Endometrium (tissue), 2 donors: Measurements from ENCODE around the gene CAPRIN2.

Experiments
- FAIRE-seq: peaks from 2 replicates; lab custom pipeline; 2012; peaks lifted over from hg19 to GRCh38; lab: Jason Lieb, UNC
- donor health status: control.
- donor health status: control.

The CAPRIN2 gene, protein sequence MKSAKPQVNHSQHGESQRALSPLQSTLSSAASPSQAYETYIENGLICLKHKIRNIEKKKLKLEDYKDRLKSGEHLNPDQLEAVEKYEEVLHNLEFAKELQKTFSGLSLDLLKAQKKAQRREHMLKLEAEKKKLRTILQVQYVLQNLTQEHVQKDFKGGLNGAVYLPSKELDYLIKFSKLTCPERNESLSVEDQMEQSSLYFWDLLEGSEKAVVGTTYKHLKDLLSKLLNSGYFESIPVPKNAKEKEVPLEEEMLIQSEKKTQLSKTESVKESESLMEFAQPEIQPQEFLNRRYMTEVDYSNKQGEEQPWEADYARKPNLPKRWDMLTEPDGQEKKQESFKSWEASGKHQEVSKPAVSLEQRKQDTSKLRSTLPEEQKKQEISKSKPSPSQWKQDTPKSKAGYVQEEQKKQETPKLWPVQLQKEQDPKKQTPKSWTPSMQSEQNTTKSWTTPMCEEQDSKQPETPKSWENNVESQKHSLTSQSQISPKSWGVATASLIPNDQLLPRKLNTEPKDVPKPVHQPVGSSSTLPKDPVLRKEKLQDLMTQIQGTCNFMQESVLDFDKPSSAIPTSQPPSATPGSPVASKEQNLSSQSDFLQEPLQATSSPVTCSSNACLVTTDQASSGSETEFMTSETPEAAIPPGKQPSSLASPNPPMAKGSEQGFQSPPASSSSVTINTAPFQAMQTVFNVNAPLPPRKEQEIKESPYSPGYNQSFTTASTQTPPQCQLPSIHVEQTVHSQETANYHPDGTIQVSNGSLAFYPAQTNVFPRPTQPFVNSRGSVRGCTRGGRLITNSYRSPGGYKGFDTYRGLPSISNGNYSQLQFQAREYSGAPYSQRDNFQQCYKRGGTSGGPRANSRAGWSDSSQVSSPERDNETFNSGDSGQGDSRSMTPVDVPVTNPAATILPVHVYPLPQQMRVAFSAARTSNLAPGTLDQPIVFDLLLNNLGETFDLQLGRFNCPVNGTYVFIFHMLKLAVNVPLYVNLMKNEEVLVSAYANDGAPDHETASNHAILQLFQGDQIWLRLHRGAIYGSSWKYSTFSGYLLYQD

DNA sequence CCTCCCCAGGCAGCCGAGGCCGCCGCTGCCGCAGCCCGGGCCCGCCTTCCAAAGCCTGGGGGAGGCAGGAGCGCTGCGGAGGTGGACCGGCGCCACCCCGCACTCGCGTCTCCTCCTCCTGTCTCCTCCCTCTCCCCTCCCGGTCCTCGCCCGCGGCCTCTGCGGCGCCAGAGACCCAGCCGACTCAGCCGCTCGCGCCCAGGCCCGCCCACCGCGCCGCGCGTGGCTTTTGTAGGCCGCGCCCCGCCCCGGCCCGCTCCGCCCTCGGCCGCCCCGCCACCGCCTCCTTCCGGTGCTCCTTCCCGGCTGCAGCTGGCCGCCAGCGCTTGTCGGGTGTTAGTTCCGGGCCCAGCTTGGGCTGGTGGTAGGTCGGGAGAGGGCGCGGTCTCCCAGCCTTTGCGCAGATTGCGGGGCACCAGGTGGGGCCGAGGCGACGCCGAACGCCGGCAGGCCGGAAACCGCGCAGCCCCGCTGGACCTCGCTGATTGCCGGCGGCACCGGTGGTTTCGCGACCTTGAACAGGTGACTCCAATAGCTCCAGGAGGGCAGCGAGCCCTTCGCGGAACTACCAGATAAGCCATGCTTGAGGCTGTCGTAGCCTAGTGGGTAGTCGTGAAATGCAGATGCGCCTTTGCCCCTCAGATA, at the start of gene CAPRIN2:
Gene CAPRIN2 (minus strand): TSS at position 202 of the 645 bp plus-strand sequence. CDS start 1,431 bp downstream, outside the sequence.
- FAIRE-seq: no peak

DNA sequence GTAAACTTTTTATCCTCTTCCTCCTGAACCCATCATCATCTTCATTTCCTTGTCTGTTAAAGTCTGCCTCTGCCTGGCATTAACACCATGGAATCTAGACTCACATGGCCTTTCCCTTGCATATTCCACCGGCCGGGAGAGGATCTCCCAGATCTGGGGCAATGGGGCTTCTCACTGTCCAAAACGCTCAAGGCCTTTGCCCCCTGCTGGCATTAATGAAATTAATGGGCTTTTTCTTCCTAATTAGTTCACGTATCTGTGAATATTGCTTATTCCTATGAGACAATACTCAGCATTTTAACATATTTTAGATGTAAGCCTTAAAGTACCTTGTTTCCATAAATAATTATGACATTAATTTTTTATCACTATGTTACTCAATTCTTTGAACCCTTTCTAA, 42.9 kb upstream of the CAPRIN2 start:
- FAIRE-seq: no peak

DNA sequence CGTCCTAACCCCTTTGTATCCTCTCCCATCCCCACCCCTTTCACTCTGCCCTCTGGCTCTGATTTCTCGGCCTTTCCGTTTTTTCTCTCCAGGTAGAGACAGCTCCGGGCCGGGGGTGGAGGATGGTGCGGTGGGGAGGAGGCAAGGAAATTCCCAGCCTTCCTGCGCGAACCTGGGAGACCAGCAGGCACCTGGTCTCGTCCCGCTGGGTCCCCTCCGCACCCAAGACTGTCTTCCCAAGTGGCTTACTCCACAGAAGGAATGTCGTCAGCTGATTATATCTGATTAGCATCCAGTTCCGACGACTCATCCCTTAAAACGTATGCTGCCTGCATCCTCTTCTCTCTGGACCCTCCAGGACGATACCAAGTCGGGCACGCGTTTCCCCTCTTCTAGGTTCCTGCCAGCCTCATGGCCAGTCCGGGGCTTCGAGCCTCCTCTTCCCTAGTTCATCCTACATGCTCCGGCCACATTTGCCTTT, 42.2 kb upstream of the CAPRIN2 start:
- no peak for FAIRE-seq

DNA sequence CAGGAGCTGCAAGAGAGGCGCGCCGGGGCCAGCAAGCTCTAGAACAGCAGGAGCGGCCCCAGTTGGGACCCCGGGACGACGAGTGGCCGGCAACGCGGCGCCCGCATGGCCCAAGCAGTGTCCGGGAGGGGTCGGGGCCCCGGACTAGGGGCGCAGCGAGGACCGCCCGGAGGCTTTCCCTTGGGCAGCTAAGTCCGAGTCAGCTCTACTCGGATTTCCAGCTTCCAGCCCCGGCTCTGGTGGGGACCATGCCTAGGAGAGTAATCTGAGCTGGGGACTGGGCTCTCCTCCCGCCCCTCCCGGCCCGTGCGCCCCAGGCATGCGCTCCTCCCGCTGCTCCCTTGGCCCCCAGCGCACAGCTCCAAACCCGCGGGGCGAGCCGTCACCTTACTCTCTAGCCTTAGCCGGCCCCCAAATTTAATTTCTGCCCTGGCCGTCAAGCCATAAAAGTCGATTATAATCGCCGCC, 41.6 kb upstream of the CAPRIN2 start:
- FAIRE-seq: no peak

DNA sequence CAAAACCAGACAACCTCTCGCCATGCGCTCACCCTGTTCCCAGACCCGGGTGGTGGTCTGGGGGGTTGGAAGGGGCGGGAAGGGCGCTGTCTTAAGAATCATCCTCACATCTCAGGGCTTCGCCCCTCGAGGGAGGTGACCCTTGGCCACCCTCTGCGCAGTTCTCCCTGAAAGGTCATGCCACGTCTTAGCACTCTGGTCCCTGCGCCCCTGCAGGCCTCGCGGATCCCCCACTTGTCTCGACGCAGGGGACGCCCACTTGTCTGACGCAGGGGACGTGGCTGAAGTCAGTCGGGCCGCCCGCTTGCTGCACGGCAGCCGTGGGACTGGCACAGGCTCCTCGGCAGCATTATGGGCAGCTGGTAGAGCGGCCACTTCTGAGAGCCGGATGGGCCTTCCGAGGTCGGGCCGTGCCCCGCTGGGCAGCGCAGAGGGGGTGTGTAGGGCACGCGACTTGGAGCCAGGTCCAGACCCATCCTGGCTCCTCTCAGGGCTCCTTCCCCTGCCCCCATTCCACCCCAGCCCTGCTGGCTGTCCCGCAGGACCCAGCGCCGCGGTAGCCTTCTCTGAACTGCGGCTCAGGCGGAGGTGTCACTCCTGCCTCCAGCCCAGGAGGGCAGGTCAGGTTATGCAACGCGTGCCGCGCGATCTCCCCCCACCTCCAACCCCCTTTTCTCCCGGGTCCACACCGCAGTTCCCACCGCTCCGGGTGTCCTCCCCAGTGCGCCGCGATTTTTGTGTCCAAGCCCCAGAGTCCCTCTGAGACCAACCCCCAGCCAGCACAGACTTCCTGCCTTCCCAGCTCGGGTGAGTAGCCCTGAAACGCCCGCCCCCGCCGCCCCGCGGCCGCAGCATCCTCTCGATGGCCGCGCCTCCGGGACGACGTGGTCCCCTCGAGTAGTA, 40.9 kb upstream of the CAPRIN2 start:
- no peak for FAIRE-seq

DNA sequence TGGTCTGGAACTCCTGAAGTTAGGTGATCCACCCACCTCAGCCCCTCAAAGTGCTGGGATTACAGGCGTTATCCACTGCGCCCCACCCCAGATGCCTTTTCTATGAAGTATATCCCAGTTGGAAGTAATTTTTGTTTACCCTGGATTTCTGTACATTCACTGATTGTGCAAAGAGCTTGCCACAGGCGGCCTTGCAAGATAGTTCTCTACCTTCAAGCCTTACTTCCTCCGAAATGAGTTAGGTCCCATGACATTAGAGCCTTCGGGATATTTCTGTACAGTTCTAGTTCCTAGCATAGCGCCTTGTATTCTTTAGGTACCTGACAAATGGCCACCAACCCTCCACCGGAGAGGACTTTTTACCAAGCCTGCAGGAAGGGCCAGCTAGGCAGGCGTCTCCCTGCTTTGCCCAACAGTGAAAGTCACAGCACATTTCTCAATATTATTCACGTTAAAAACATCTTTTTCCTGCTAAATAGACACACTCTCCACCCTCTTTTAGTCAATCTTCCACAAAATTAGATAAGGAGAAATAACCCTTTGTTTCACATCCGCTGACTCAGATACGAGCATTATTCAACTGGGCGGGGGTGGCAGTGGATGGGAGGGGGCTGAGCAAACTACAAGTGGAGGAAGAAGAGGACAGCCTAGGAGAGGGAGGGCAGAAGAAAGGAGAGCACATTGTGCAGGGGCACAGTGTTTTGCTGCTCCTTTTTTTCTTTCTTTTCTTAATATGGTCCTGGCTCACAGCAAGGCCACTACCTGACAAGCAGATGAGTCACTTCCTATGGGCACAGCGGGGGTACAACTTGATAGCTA, 40.0 kb upstream of the CAPRIN2 start:
- FAIRE-seq: no peak

DNA sequence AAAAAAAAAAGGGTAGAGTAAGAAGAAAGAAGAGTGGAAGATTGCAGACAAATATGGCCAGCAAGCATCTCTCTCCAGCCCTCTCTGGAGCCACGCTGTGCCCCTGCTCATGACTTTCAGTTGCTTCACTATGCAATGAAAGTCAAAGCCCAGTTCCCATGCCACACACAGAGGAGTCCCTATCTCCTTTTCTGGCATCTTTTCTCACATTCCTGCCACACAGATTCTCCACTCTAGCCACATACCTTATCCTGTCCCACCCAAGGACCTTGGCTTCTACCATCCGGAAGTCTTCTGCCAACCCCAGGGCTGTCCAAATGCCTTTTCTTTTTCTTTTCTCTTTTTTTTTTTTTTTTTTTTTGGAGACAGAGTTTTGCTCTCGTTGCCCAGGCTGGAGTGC, 39.3 kb upstream of the CAPRIN2 start:
- FAIRE-seq: no peak

DNA sequence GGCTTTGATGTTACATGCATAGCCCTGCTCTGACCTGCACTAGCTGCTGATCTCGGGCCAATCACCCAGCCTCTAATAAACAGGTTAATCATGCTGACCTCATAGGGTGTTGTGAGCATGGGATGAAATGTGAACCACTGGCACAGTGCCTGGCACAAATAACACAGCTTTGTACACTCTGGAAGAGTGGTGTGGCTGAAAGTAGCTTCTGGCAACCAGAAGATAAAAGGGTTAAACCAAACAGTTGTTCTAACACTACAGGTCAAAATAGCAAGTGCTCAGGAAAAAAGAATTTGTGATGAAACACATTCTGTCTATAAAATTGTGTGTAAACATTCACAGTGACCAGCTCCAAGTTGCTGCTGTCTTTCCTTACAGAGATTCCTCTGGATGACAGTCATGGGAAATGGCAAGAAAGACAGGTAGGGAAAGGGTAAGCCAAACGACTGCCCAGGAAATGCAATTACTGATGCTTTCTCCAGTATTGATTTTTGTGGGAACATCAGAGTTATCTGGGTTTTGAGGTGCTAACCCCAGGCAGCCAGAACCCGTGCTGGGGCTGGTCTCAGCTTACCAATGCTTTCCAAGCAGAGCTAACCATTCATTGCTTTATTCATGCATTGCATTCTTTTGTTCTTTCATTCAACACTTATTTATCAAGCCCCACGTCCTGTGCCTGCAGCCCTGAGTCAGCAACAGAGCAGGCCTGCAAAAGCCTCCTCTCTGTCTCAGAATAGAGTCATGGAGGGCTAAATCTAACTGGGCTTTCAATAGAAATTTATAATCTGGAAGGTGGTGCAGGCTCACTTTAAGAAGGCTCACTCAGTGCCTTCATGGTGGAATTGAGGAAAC, 38.1 kb upstream of the CAPRIN2 start:
- FAIRE-seq: no peak

DNA sequence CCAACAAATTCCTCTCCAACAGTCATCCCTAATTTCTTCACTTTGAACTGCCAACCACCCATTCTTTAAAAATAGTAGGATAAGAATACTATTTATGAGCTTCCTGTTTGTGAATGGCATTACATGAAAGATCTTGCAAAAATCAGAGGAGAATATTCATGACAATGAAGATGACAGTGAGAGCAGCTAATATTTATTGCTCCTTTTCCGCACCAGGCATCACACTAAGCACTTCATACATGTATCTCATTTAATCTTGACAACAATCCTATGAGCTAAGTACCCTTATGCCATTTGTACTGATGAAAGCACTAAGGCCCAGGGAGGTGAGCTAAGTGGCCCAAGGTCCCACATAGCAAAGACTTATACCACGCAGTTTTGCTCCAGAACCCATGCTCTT, 37.3 kb upstream of the CAPRIN2 start:
- no peak for FAIRE-seq

DNA sequence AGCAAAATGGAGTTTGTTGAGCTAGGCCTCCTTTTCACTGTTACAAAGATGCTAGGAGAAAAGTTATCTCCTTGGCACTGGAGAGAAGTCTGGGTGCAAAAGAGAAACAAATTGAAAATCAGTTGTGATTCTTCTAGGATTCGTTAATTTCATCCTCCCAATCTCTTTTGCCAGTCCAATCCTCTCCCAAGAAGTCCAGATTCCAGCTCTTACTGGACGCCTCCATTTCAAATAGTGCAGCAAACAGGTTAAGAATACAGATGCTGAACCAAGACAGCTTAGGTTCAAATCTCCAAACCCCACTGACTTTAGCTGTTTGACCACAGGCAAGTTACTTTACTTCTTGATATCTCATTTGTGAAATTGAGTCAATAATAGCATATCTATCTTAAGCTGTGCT, 34.0 kb upstream of the CAPRIN2 start:
- FAIRE-seq: no peak

DNA sequence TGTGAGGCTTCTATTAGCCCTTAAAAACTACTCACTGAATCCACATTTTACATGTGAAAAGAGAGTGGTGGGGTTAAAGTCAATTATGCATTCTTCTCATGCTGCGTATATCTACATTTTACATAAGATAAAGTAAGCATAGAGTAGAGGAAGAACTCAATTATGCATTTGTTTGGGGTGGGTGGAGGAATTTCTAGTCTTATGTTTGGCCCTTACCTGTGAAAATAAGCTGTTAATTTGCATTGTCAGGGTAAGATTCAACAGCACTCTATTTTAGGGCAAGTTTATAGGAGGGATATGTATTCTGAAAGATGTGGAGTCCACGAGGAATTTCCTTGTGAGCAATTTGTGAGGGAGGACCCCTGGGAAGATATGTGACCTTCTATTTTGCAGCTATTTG, 30.9 kb upstream of the CAPRIN2 start:
- FAIRE-seq: no peak

DNA sequence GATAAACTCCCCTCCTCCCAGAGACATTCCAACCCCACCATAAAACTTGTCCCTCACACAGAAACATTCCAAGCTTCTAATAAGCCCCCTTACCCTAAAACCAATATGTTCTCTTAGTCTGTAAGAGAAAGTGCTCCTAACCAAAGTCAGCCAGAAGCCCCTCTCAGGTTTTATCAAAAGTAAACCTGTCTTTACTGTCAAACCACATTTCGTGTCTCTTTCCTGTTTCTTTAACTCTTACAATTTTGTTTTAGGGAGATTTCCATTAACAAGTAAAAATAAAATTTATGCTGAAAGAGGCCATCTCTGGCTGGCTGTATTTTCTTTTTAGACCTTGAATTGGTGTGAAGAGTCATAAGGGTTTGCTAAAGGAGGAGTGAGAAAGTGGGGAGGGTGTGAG, 29.8 kb upstream of the CAPRIN2 start:
- FAIRE-seq: no peak

DNA sequence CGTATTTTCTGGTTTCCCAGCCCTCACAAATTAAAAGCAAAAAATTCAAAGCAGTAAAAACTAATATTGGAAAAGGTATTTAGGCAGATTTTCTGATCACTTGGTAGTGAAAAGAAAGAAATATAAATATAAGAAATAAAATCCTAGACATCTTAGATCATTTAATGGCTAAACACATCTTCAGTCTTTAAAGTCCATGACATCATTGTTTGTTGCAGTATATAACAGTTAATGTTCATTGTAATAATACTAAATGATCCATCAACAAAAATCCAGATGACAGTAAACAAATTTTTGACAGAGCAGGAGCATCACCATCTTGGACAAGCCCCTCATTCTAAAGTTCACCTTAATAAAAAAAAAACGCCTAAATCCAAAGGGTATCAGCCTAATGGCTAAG, 29.2 kb upstream of the CAPRIN2 start:
- FAIRE-seq: no peak

DNA sequence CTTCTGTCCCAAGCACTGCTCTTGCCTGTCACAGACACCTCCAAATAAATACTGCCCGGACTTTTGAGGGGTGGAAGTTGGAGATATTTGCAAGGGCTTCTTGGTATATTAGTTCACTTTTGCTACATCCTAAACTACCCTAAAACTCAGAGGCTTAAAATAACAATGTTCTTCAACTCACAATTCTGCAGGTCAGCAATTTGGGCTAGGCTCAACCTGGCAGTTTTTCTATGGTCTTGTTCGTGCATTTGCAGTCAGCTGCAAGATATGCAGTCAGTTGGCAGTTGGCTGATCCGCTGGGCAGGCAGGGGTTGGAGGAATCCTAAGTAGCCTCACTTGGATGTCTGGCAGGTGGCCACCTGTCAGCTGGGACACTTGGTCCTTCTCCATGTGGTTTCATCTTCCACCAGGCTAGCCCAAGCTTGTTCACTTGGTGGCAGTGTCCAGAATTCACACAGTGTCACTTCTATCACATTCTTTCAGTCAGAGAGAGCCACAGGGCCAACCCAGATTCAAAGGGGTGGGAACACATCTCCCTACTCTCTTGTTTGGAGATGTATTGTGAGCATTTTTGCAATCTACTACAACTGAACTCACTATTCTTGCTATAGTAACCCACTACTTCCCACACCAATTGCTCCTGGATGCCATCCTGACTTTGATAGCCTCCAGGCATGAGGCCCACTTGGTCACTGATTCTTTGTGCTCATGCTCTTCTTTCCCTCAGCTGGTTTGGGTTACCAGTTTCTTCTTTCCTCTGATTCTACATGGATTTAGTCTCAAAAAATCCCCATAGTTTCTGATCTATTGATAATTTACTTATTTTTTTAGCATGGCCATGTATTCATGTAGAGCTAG, 27.8 kb upstream of the CAPRIN2 start:
- no peak for FAIRE-seq

DNA sequence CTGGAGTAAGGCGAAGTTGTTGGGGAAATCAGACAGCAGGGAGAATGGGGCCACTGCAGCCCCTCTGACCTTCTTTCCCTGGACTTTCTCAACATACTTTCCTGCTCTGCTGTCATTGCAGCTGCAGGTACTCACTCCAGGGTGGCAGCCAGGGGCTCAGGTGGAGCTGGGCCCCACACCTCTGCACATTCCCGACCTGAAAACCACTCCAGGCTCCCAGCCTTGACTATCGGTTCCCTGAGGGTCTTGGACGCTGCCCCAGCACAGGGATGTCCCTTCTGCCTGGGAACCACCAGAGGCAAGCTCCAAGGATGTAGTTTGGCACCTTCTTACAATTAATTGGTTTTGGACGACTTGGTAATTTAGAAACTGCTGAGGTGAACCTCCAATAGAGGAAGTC, 24.8 kb upstream of the CAPRIN2 start:
- FAIRE-seq: no peak

DNA sequence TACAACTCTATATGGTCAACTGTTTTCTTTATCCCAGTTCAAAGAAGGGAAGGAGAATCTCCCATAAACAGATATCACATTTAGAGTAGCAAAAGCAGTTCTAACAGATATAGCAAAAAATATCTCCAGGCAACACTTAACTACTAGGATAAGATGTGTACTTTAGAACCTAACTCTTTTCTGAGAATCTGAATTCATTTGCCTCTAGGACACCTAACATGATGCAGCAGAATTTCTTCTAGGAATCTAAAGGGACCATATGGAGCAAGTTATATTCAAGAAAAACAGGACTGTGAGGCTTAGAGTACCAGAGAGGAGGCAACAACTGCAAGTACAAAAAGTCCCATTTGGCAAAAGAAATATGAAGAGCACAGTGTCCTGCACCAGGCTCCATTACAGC, 24.4 kb upstream of the CAPRIN2 start:
- FAIRE-seq: no peak

DNA sequence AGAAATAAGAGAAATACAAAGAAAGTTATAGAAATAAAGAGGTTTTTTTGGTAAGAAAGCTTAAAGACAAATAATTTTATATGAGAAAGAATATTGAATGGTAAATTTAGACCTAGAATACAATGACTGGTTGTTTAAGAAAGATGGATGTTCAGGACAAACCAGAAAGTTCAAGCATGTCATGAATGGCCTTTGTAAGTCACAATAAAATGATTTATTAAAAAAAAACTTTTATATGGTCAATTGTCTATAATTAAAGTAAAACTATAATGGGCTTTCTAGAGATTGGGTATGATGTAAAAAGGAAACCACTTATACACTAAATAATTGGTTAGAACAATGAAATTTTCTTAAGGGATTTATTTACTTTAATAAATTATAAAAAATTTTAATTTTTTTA, 19.8 kb upstream of the CAPRIN2 start:
- FAIRE-seq: no peak

DNA sequence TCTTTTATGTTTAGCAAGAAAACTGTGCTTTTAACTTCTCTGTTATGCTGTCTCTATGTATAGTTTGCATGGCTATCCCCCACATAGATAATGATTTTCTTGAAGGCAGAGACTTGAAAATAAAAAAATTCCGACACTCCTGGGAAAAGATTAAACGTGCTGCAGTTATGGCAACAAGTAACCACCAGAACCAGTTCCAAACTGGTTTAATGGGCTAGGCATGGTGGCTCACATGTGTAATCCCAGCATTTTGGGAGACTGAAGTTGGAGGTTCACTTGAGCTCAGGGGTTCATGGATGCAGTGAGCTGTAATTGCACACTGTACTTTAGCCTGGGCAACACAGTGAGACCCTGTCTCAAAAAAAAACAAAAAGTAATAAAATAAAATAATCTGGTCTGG, 15.1 kb upstream of the CAPRIN2 start:
- no peak for FAIRE-seq
